ENCODE results near the gene ZNF487. TPM values are rescaled to one million over a fixed set of nuclear protein-coding genes. Genes with fewer than 3 reads are reported as not detected.
"Not testable (repeated sequence)": the region's sequence is repeated elsewhere in the genome, so short reads cannot be mapped to it uniquely, and the experiment has no call there.

The ZNF487 gene
- 1 to 10 TPM; 7.9 to 8.7 TPM for total RNA-seq
- total RNA-seq: 5.2 to 9.8 reads per million in 2 donors

DNA sequence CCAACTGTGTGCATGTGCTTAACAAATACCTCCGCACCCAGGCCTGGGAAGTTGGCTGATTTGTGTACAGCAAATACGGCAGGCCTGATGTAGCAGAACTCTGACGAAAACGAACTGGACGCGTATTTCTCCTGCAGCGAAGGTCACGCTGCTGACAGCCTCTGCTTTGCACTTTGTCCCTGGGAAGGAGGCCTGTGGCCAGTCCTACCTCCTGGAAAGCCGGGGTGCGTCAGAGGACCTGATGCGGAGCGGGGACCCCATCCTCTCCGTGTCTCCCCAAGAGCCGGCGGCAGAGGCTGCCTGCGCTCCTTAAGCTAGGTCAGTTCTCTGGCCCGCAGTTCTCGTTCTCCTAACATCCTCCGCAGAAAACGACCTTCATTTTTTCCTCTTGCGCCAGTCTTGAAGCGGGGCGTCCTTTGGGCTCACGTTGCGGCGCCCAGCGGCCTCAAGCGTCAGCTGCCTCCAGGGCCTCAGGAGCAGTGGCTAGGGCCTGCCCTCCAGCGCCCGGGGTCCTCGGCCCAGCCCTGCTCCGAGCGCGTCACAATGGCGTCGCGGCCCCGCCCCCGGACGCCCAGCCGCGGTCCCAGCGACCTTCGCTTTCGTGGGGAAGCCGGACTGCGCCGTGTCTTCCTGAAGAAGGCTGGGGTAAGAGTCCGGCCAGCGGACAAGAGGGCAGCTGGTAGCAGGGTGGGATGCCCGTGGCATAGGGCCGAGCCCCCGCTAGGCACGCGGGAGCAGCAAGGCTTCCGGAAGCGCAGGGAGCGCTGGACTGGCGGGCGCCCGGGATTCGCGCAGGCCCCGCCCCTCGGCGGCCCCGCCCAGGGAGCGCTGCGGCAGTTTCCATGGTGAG, at the start of gene ZNF487:
Gene ZNF487 (plus strand): TSS at position 821 of the 850 bp plus-strand sequence. CDS start 38,703 bp downstream, outside the sequence.
- peak within 1 kb of the TSS; percentile 97 for H3K27ac Mint-ChIP-seq
- peak; percentile 91 for ATAC-seq
- DNase-seq: peak; percentile 81 to 85 (median 83)
- H3K9me3 ChIP-seq (ENCODE audit: control insufficient read depth, low read length, poor library complexity, severe bottlenecking): no peaks in the 10 kb centered on the region
- H3K27me3 Mint-ChIP-seq: no peaks in the 10 kb centered on the region
- peaks cover 14% of the 10 kb centered on the region for H3K4me1 Mint-ChIP-seq
- peak within 1 kb of the TSS; percentile 93 for H3K4me3 Mint-ChIP-seq
- peaks cover 2% of the 10 kb centered on the region for H3K36me3 Mint-ChIP-seq (ENCODE audit: low read depth)

- peak overlapping the region; percentile 99 for H3K27ac Mint-ChIP-seq
- no peak overlapping the region for H3K4me3 Mint-ChIP-seq
- no peaks in the 10 kb centered on the region for H3K9me3 ChIP-seq (ENCODE audit: control insufficient read depth, low read length, poor library complexity, severe bottlenecking)
- no peak for DNase-seq
- H3K36me3 Mint-ChIP-seq (ENCODE audit: low read depth): peaks cover 24% of the 10 kb centered on the region
- H3K27me3 Mint-ChIP-seq: no peaks in the 10 kb centered on the region
- no peak for ATAC-seq
- peaks cover 57% of the 10 kb centered on the region for H3K4me1 Mint-ChIP-seq
Observed at GRCh38 chr10:43387678-43388032, 49.3 kb upstream of the ZNF487 start.

- H3K9me3 ChIP-seq (ENCODE audit: control insufficient read depth, low read length, poor library complexity, severe bottlenecking): no peaks in the 10 kb centered on the region
- ATAC-seq (no peak), DNase-seq (no peak)
- H3K27ac Mint-ChIP-seq: peak overlapping the region; percentile 99
- peaks cover 63% of the 10 kb centered on the region for H3K4me1 Mint-ChIP-seq
- no peak overlapping the region for H3K4me3 Mint-ChIP-seq
- no peaks in the 10 kb centered on the region for H3K27me3 Mint-ChIP-seq
- peaks cover 33% of the 10 kb centered on the region for H3K36me3 Mint-ChIP-seq (ENCODE audit: low read depth)
Observed at GRCh38 chr10:43389867-43390266, 47.0 kb upstream of the ZNF487 start.

GRCh38 chr10:43390333-43390732, 46.6 kb upstream of the ZNF487 start:
- H3K27ac Mint-ChIP-seq: peak overlapping the region; percentile 99
- H3K4me3 Mint-ChIP-seq: no peak overlapping the region
- ATAC-seq (no peak), DNase-seq (no peak)
- no peaks in the 10 kb centered on the region for H3K9me3 ChIP-seq (ENCODE audit: control insufficient read depth, low read length, poor library complexity, severe bottlenecking)
- peaks cover 33% of the 10 kb centered on the region for H3K36me3 Mint-ChIP-seq (ENCODE audit: low read depth)
- no peaks in the 10 kb centered on the region for H3K27me3 Mint-ChIP-seq
- H3K4me1 Mint-ChIP-seq: peaks cover 67% of the 10 kb centered on the region

DNA sequence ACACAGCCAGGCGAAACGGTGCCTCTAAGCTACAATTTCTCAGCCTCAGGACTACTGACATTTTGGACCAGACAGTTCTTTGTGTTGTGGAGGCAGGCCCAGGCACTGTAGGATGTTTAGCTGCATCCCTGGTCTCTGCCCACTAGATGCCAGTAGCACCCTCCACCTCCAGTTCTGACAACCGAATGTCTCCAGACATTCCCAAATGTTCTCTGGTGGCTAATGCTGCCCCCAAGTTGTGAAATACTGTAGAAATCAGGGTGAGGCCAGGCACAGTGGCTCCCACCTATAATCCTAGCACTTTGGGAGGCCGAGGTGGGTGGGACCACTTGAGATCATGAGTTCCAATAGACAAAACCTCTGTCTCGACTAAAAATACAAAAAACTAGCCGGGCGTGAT, 46.2 kb upstream of the ZNF487 start:
- no peaks in the 10 kb centered on the region for H3K27me3 Mint-ChIP-seq
- peaks cover 69% of the 10 kb centered on the region for H3K4me1 Mint-ChIP-seq
- no peak overlapping the region for H3K4me3 Mint-ChIP-seq
- H3K9me3 ChIP-seq (ENCODE audit: control insufficient read depth, low read length, poor library complexity, severe bottlenecking): no peaks in the 10 kb centered on the region
- peaks cover 33% of the 10 kb centered on the region for H3K36me3 Mint-ChIP-seq (ENCODE audit: low read depth)
- peak; percentile 66 for ATAC-seq
- peak overlapping the region; percentile 99 for H3K27ac Mint-ChIP-seq
- peak in 1 of 3 donors; percentile 20 for DNase-seq

GRCh38 chr10:43391496-43391895, 45.4 kb upstream of the ZNF487 start:
- peaks cover 72% of the 10 kb centered on the region for H3K4me1 Mint-ChIP-seq

DNA sequence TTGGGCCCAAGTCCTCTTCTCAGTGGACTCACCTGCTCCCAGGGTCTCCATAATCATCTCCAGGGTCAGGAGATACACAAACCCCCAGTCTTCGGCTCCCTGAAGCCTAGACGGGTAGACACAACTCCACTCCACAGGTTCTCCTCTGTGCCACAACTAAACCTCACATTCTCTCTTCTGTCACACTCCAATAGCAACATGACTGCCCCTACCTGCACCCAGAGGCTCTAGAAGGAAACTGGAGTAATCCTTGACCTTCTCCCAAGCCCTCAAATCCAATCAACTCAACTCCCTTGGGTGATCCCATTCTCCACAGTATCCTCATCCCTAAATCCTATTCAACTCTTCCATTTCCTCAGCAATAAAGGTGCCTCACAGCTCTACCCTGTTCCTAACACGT, 44.2 kb upstream of the ZNF487 start:
- Mint-ChIP-seq H3K4me3 (peak overlapping the region; percentile 31), H3K4me1 (peaks cover 66% of the 10 kb centered on the region), H3K27me3 (no peaks in the 10 kb centered on the region), H3K27ac (peak overlapping the region; percentile 99), H3K36me3 (ENCODE audit: low read depth) (peaks cover 30% of the 10 kb centered on the region)
- no peaks in the 10 kb centered on the region for H3K9me3 ChIP-seq (ENCODE audit: control insufficient read depth, low read length, poor library complexity, severe bottlenecking)
- DNase-seq (no peak), ATAC-seq (no peak)

More at GRCh38 chr10:43391496-43391895, 45.4 kb upstream of the ZNF487 start:
- no peak for ATAC-seq
- DNase-seq: no peak
- Mint-ChIP-seq H3K27me3 (no peaks in the 10 kb centered on the region), H3K36me3 (ENCODE audit: low read depth) (peaks cover 35% of the 10 kb centered on the region), H3K4me3 (no peak overlapping the region), H3K27ac (peak overlapping the region; percentile 99)
- H3K9me3 ChIP-seq (ENCODE audit: control insufficient read depth, low read length, poor library complexity, severe bottlenecking): no peaks in the 10 kb centered on the region

GRCh38 chr10:43393186-43393585, 43.7 kb upstream of the ZNF487 start:
- H3K36me3 Mint-ChIP-seq (ENCODE audit: low read depth): peaks cover 30% of the 10 kb centered on the region
- H3K27ac Mint-ChIP-seq: peak overlapping the region; percentile 99
- DNase-seq; H3K9me3 ChIP-seq (ENCODE audit: control insufficient read depth, low read length, poor library complexity, severe bottlenecking); H3K27me3 Mint-ChIP-seq; ATAC-seq: not testable (repeated sequence)
- peak overlapping the region; percentile 25 for H3K4me3 Mint-ChIP-seq
- H3K4me1 Mint-ChIP-seq: peaks cover 68% of the 10 kb centered on the region

- Mint-ChIP-seq H3K27me3 (no peaks in the 10 kb centered on the region), H3K27ac (peak overlapping the region; percentile 99), H3K4me1 (peaks cover 65% of the 10 kb centered on the region), H3K36me3 (ENCODE audit: low read depth) (peaks cover 26% of the 10 kb centered on the region), H3K4me3 (peak overlapping the region; percentile 60)
- ATAC-seq (no peak), DNase-seq (no peak)
- H3K9me3 ChIP-seq (ENCODE audit: control insufficient read depth, low read length, poor library complexity, severe bottlenecking): no peaks in the 10 kb centered on the region
Observed at GRCh38 chr10:43393606-43394360, 43.1 kb upstream of the ZNF487 start.

DNA sequence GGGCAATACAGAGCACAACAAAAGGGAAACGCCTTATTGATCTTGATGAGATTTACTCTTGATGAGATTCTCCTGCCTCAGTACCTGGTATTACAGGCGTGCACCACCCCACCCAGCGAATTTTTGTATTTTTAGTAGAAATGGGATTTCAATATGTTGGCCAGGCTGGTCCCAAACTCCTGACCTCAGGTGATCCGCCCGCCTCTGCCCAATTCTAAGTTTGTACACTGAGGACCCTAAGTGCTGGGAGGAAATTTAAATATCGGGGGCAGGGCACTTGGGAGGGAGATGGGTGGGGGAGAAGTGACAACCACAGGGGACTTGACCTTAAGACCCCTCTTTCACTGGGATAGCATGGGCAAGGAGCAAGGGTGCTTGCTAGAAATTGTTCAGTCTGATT, 42.0 kb upstream of the ZNF487 start:
- DNase-seq (no peak), ATAC-seq (no peak)
- peaks cover 29% of the 10 kb centered on the region for H3K36me3 Mint-ChIP-seq (ENCODE audit: low read depth)
- no peaks in the 10 kb centered on the region for H3K9me3 ChIP-seq (ENCODE audit: control insufficient read depth, low read length, poor library complexity, severe bottlenecking)
- H3K27me3 Mint-ChIP-seq: no peaks in the 10 kb centered on the region
- H3K4me1 Mint-ChIP-seq: peaks cover 67% of the 10 kb centered on the region
- peak overlapping the region; percentile 97 for H3K4me3 Mint-ChIP-seq
- H3K27ac Mint-ChIP-seq: peak overlapping the region; percentile 99

DNA sequence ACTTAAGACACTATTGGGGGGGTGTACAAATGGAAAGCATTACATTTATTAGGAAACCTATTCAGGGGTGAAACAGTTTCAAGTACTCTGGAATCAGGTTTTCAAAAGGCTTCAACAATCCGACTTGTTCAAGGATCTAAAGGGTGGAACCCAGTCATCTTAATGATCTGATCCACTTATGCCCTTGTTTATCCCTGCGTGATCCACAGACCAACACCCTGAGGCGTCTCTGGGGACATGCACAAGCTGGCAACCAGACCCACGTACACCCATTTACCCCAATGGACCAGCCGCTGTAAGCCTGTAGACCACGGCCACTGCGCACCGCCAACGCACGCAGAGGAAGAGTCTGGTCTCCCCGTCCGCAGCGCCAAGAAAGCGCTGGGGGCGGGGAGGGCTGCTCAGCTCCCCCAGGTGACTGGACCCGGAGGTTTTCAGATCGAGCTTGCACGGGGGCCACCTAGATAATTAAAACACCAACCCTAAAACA, 41.3 kb upstream of the ZNF487 start:
- ATAC-seq (peak; percentile 20), DNase-seq (peak; percentile 14 to 24 (median 23))

GRCh38 chr10:43396061-43396927, 40.6 kb upstream of the ZNF487 start:
- Mint-ChIP-seq H3K27me3 (no peaks in the 10 kb centered on the region), H3K4me3 (peak overlapping the region; percentile 97), H3K36me3 (ENCODE audit: low read depth) (peaks cover 23% of the 10 kb centered on the region), H3K27ac (peak overlapping the region; percentile 99), H3K4me1 (peaks cover 68% of the 10 kb centered on the region)
- ATAC-seq (peak; percentile 56), DNase-seq (peak; percentile 45 to 65 (median 62))
- H3K9me3 ChIP-seq (ENCODE audit: control insufficient read depth, low read length, poor library complexity, severe bottlenecking): no peaks in the 10 kb centered on the region

More for the DNA sequence above, 41.3 kb upstream of the ZNF487 start:
- Mint-ChIP-seq H3K4me1 (peaks cover 66% of the 10 kb centered on the region), H3K27ac (peak overlapping the region; percentile 99), H3K36me3 (ENCODE audit: low read depth) (peaks cover 24% of the 10 kb centered on the region), H3K4me3 (peak overlapping the region; percentile 97), H3K27me3 (no peaks in the 10 kb centered on the region)
- no peaks in the 10 kb centered on the region for H3K9me3 ChIP-seq (ENCODE audit: control insufficient read depth, low read length, poor library complexity, severe bottlenecking)

Measured in T-helper 17 cell (primary cell).